DND-41 (cell line): ENCODE results near the gene TSSK6.

Source experiments
- CTCF ChIP-seq: IDR thresholded peaks from 2 replicates; pipeline ENCODE4 v1.5.1; 2012; ENCODE audit warnings: borderline replicate concordance, low read length, moderate library complexity, mild to moderate bottlenecking; ENCODE audit not compliant: poor library complexity, severe bottlenecking; ENCODE audit errors: extremely low read depth
- EZH2 ChIP-seq: IDR thresholded peaks from 3 replicates; pipeline ENCODE4 v1.6.1; 2012; ENCODE audit warnings: borderline replicate concordance, low read depth, mild to moderate bottlenecking, moderate library complexity, low read length, inconsistent platforms; ENCODE audit not compliant: severe bottlenecking

GRCh38 chr19:19544954-19545591, 29.7 kb upstream of the TSSK6 start:
- TF ChIP-seq CTCF (no peak), EZH2 (no peak)
